Activated T-helper 2 cell treated with anti-CD3 and anti-CD28 coated beads, Interferon-gamma antibody, Interleukin-2, Interleukin-4, amounts not matched to agents 10 μg/mL and 5 μg/mL and 100 μg/mL, durations not matched to agents 14 hours and 24 hours and 36 hours (primary cell): ENCODE data around the gene CSH1. TPM values are rescaled to one million over a fixed set of nuclear protein-coding genes. Genes with fewer than 3 reads are reported as not detected.
"Not testable (repeated sequence)": the region's sequence is repeated elsewhere in the genome, so short reads cannot be mapped to it uniquely, and the experiment has no call there.

Source experiments
- DNase-seq: peaks from one replicate; pipeline ENCODE4 v3.0.0; 2021; ENCODE audit warnings: low spot score
- H3K27ac Mint-ChIP-seq: one replicate; pipeline ENCODE4 v1.8.0; 2021; ENCODE audit warnings: mixed read lengths
- H3K27me3 Mint-ChIP-seq: one replicate; pipeline ENCODE4 v1.8.0; 2021; ENCODE audit warnings: low read depth, mixed read lengths
- H3K36me3 Mint-ChIP-seq: one replicate; pipeline ENCODE4 v1.8.0; 2021; ENCODE audit warnings: low read depth, mixed read lengths
- H3K4me1 Mint-ChIP-seq: one replicate; pipeline ENCODE4 v1.8.0; 2021; ENCODE audit warnings: low read depth, mixed read lengths
- H3K4me3 Mint-ChIP-seq: one replicate; pipeline ENCODE4 v1.8.0; 2021; ENCODE audit warnings: low read depth, mild to moderate bottlenecking, moderate library complexity, mixed read lengths
- H3K9me3 Mint-ChIP-seq: one replicate; pipeline ENCODE4 v1.8.0; 2021; ENCODE audit warnings: mixed read lengths
- intact Hi-C: fragments of 100-400 bp; cut with micrococcal nuclease; formaldehyde crosslinking; loops from one replicate; pipeline ENCODE4 v1.15.1; 2023
- total RNA-seq: library from RNA; stranded (reverse); gene quantifications from 2 replicates; pipeline ENCODE4 v1.2.3, GENCODE V29; 2022

The CSH1 gene
- total RNA-seq: not detected in 2 replicates

- intact Hi-C loops, H3K4me1 Mint-ChIP-seq, H3K36me3 Mint-ChIP-seq, H3K27ac Mint-ChIP-seq, H3K9me3 Mint-ChIP-seq, DNase-seq, H3K4me3 Mint-ChIP-seq: not testable (repeated sequence)
- peaks cover 21% of the 10 kb centered on the region for H3K27me3 Mint-ChIP-seq
Measured at GRCh38 chr17:63896524-63897354, at the start of gene CSH1. Gene CSH1, minus strand, starts transcription at chr17:63896574. Its CDS starts 63 bp downstream, at chr17:63896511.

- Mint-ChIP-seq H3K27ac (no peak overlapping the region), H3K9me3 (no peaks in the 10 kb centered on the region), H3K36me3 (no peaks in the 10 kb centered on the region), H3K4me1 (peaks cover 12% of the 10 kb centered on the region), H3K27me3 (peaks cover 2% of the 10 kb centered on the region), H3K4me3 (no peak overlapping the region)
- intact Hi-C loops: loop anchor here (2.0 to 5.0 kb wide), 3 partner anchors 27 to 71 kb away; partner anchors contain the start of gene GH1
- DNase-seq: no peak
Measured at GRCh38 chr17:63945784-63946439, 49.5 kb upstream of the CSH1 start.

- no peak for DNase-seq
- no peak overlapping the region for H3K4me3 Mint-ChIP-seq
Measured at GRCh38 chr17:63944736-63945499, 48.5 kb upstream of the CSH1 start.

GRCh38 chr17:63943745-63944144, 47.4 kb upstream of the CSH1 start:
- DNase-seq: no peak
- Mint-ChIP-seq H3K36me3 (no peaks in the 10 kb centered on the region), H3K27me3 (peaks cover 2% of the 10 kb centered on the region), H3K9me3 (no peaks in the 10 kb centered on the region), H3K27ac (no peak overlapping the region), H3K4me3 (no peak overlapping the region), H3K4me1 (peaks cover 17% of the 10 kb centered on the region)
- intact Hi-C loops: no loop called here

More at GRCh38 chr17:63944736-63945499, 48.5 kb upstream of the CSH1 start:
- H3K9me3 Mint-ChIP-seq: no peaks in the 10 kb centered on the region
- intact Hi-C loops: loop anchor here (5.0 kb wide), 2 partner anchors 42 to 72 kb away; no protein-coding TSS in a partner anchor
- H3K36me3 Mint-ChIP-seq: no peaks in the 10 kb centered on the region
- H3K4me1 Mint-ChIP-seq: peaks cover 12% of the 10 kb centered on the region
- H3K27me3 Mint-ChIP-seq: peaks cover 2% of the 10 kb centered on the region
- H3K27ac Mint-ChIP-seq: peak overlapping the region; percentile 49

- no peak overlapping the region for H3K4me3 Mint-ChIP-seq
- intact Hi-C loops: no loop called here
- H3K27ac Mint-ChIP-seq: no peak overlapping the region
- H3K9me3 Mint-ChIP-seq: no peaks in the 10 kb centered on the region
- H3K36me3 Mint-ChIP-seq: no peaks in the 10 kb centered on the region
- H3K4me1 Mint-ChIP-seq: peaks cover 20% of the 10 kb centered on the region
- DNase-seq: no peak
- peaks cover 2% of the 10 kb centered on the region for H3K27me3 Mint-ChIP-seq
Measured at GRCh38 chr17:63942309-63942985, 46.1 kb upstream of the CSH1 start.

- H3K4me3 Mint-ChIP-seq: no peak overlapping the region
- no peak overlapping the region for H3K27ac Mint-ChIP-seq
- H3K36me3 Mint-ChIP-seq: no peaks in the 10 kb centered on the region
- H3K4me1 Mint-ChIP-seq: peaks cover 20% of the 10 kb centered on the region
- peaks cover 4% of the 10 kb centered on the region for H3K27me3 Mint-ChIP-seq
- no peaks in the 10 kb centered on the region for H3K9me3 Mint-ChIP-seq
- DNase-seq: no peak
- intact Hi-C loops: no loop called here
Measured at GRCh38 chr17:63941751-63942150, 45.4 kb upstream of the CSH1 start.

GRCh38 chr17:63941162-63941561, 44.8 kb upstream of the CSH1 start:
- intact Hi-C loops: no loop called here
- H3K27ac Mint-ChIP-seq: no peak overlapping the region
- H3K36me3 Mint-ChIP-seq: no peaks in the 10 kb centered on the region
- no peak overlapping the region for H3K4me3 Mint-ChIP-seq
- H3K9me3 Mint-ChIP-seq: no peaks in the 10 kb centered on the region
- H3K4me1 Mint-ChIP-seq: peaks cover 16% of the 10 kb centered on the region
- DNase-seq: no peak
- H3K27me3 Mint-ChIP-seq: peaks cover 5% of the 10 kb centered on the region

- H3K36me3 Mint-ChIP-seq: no peaks in the 10 kb centered on the region
- intact Hi-C loops: no loop called here
- H3K27me3 Mint-ChIP-seq: peaks cover 6% of the 10 kb centered on the region
- peaks cover 12% of the 10 kb centered on the region for H3K4me1 Mint-ChIP-seq
- DNase-seq: no peak
- H3K4me3 Mint-ChIP-seq: no peak overlapping the region
- no peaks in the 10 kb centered on the region for H3K9me3 Mint-ChIP-seq
- H3K27ac Mint-ChIP-seq: no peak overlapping the region
Measured at GRCh38 chr17:63940584-63940983, 44.2 kb upstream of the CSH1 start.

GRCh38 chr17:63939884-63940283, 43.5 kb upstream of the CSH1 start:
- H3K27ac Mint-ChIP-seq: no peak overlapping the region
- no peak overlapping the region for H3K4me3 Mint-ChIP-seq
- H3K27me3 Mint-ChIP-seq: peaks cover 6% of the 10 kb centered on the region
- no peak for DNase-seq
- H3K4me1 Mint-ChIP-seq: peaks cover 8% of the 10 kb centered on the region
- no peaks in the 10 kb centered on the region for H3K36me3 Mint-ChIP-seq
- H3K9me3 Mint-ChIP-seq: no peaks in the 10 kb centered on the region
- intact Hi-C loops: no loop called here

- DNase-seq: no peak
- no peak overlapping the region for H3K27ac Mint-ChIP-seq
- H3K4me1 Mint-ChIP-seq: peaks cover 8% of the 10 kb centered on the region
- no peak overlapping the region for H3K4me3 Mint-ChIP-seq
- no peaks in the 10 kb centered on the region for H3K9me3 Mint-ChIP-seq
- intact Hi-C loops: no loop called here
- H3K36me3 Mint-ChIP-seq: no peaks in the 10 kb centered on the region
- H3K27me3 Mint-ChIP-seq: peaks cover 6% of the 10 kb centered on the region
Measured at GRCh38 chr17:63939401-63939800, 43.0 kb upstream of the CSH1 start.

GRCh38 chr17:63937920-63938319, 41.5 kb upstream of the CSH1 start:
- H3K4me3 Mint-ChIP-seq: no peak overlapping the region
- H3K4me1 Mint-ChIP-seq: peaks cover 8% of the 10 kb centered on the region
- DNase-seq: no peak
- H3K9me3 Mint-ChIP-seq: no peaks in the 10 kb centered on the region
- peaks cover 6% of the 10 kb centered on the region for H3K27me3 Mint-ChIP-seq
- H3K27ac Mint-ChIP-seq: no peak overlapping the region
- H3K36me3 Mint-ChIP-seq: no peaks in the 10 kb centered on the region
- intact Hi-C loops: no loop called here

GRCh38 chr17:63937319-63937718, 40.9 kb upstream of the CSH1 start:
- no peaks in the 10 kb centered on the region for H3K36me3 Mint-ChIP-seq
- intact Hi-C loops: no loop called here
- DNase-seq: no peak
- H3K4me1 Mint-ChIP-seq: peaks cover 10% of the 10 kb centered on the region
- no peaks in the 10 kb centered on the region for H3K9me3 Mint-ChIP-seq
- no peak overlapping the region for H3K27ac Mint-ChIP-seq
- H3K4me3 Mint-ChIP-seq: no peak overlapping the region
- H3K27me3 Mint-ChIP-seq: peaks cover 4% of the 10 kb centered on the region
